GM18951 (cell line): Measurements from ENCODE around the gene SLFNL1.

ENCODE experiments used
- POLR2A ChIP-seq: IDR thresholded peaks from 4 replicates; pipeline ENCODE4 v1.6.1; 2011; ENCODE audit warnings: mild to moderate bottlenecking; ENCODE audit not compliant: insufficient read length, insufficient read depth; ENCODE audit errors: extremely low read depth
- in situ Hi-C: fragments of 300-500 bp; cut with MboI; formaldehyde crosslinking; loops from one replicate; pipeline ENCODE4 v1.12.0; 2022; ENCODE audit warnings: low sequenced_read_pairs, mixed read lengths, inconsistent platforms; ENCODE audit not compliant: unreplicated experiment

SLFNL1 gene

DNA sequence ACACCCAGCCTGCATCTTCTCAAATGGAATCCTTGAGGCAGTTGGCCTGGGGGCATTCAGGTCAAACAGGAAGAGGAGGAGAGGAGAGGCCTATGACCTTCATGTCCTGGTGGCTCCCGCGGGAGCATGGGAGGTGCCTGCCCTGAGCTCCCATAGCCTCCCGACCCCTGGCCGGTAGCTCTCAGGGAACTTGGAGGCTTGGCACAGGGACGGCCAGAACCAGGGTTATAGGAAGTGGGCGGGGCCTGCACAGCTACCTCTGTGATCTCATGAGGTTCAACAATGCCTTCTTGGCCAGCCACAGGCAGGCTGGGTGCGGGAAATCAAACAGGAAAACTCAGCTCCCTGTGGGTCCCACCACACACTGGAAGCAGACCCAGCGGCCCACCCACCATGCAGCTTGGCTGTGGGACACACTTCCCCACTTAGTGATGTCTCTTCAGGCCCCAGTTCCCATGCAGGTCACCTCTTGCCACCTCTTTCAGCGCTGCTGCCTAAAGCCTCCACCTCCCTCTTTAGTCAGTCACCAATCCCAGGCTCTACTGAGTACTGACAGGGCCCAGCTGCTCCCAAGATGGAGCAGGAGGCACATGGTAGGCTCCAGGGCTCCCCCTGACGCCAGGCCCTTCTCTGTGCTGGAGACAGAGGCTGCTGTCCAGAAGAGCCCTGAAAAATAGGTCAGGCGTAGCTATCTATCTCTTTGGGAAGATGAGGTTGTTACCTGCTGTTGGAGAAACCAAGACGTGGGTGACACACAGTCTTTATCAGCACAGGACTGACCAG is at the start of gene SLFNL1:
TSS of gene SLFNL1 (minus strand) at position 200 of the 783 bp plus-strand sequence. CDS start 1,065 bp downstream, outside the sequence.
- no peak for TF ChIP-seq POLR2A
- in situ Hi-C loops: no loop called here

DNA sequence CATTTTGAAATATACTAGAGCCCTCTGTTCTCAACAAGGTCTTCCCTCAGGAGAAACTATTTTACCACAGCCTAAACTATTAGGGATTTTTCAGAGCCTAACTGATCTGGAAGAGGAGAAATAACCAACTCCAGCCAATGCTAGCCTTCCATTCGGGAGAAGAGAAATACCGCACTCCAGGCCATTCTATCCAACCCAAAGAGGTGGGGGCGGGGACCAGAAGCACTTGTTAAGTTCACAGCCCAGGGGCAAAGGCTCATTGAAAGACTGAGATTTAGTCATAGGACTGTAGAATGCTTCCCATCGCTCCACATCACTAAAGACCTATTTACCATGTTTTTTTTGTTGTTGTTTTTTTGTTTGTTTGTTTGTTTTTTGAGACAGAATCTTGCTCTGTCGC is 35.4 kb upstream of the SLFNL1 start:
- TF ChIP-seq POLR2A: no peak
- in situ Hi-C loops: no loop called here

DNA sequence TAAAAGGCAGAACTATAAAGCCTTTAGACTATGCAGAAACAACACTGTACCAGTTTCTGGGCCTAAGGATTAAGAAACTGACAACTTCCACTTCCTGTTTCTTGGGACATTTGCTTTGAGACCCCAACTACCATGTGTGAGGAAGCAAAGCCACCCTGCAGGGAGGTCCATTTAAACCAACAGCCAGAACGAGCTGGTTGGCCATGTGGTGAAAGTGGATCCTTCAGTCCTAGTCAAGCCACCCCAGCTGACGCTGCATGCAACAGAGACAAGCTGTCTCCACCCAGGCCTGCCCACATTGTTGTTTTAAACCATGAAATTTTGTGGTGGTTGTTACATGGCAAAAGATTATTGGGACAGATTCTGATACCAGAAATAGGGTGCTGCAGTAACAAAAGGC is 31.8 kb upstream of the SLFNL1 start:
- no peak for TF ChIP-seq POLR2A

DNA sequence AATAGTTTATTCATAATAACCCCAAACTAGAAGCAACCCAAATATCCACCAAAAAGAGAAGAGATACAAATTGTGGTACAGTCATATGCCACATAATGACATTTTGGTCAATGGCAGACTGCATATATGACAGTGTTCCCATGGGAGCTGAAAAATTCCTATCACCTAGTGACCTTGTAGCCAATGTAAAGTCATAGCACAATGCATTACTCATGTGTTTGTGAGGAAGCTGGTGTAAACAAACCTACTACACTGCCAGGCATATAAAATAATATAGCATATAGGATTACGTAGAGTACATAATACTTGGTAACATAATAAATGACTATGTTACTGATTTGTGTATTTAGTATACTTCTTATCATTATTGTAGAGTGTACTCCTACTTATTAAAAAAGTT is 29.5 kb upstream of the SLFNL1 start:
- in situ Hi-C loops: no loop called here
- no peak for TF ChIP-seq POLR2A

More for the DNA sequence above, 31.8 kb upstream of the SLFNL1 start:
- in situ Hi-C loops: no loop called here

DNA sequence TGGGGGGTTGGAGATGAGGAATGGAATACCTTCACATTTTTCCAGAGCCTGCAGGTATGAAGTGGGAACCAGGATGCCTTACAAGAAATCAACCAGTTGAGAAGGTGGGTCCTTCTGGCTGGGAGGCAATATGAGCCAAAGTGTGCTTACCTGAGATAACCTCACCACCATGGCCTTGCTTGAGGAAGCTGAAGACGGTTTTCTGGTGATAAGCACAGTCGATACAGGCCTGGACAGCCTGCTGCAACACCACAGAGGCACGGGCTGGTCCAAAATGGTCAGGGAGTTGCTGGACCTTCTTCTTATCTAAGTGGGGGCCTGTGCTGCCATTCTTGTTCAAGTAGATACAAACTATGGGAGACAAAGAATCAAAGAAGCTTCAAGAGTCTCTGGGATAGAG is 27.0 kb upstream of the SLFNL1 start:
- TF ChIP-seq POLR2A: no peak
- in situ Hi-C loops: no loop called here

DNA sequence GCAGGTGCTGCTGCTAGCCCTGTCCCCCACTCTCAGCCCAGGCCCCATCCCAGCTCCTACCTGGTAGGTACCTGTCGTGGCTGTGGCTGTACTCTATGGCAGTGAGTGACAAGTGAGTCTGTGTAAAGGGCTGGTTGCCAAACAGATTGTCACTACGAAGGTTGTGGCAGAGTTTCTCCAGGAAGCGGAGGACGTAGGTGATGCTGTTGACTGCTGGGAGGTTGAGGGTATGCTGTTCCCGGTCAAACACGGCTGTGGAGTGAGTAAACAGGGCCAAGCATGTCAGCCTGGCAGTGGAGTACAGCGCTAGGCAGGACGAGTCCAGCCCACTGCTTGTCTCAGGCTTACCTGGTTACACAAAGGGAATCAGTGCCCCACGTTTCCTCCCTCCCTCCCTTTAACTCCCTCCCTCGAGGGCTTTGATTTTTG is 24.8 kb upstream of the SLFNL1 start:
- no peak for TF ChIP-seq POLR2A
- in situ Hi-C loops: no loop called here

DNA sequence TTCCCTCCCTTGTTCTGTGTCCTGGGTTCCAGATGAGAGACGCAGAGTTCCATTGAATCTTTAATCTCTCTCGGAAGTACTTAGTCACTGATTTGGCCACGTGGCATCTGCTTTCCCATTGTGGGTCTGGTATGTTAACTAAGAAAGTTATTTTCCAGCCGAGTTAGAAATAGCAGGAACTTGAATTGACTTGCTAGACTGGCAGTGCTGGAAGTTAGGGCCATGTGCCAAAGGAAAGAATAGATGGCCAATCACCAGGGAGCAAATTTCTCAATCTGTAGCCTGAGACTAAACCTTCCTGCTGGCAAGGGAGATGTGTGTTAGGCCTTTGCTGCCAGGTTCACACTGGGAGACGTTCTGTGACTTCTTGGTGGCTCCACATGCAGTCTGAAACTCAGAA is 24.2 kb upstream of the SLFNL1 start:
- no peak for TF ChIP-seq POLR2A
- in situ Hi-C loops: no loop called here

DNA sequence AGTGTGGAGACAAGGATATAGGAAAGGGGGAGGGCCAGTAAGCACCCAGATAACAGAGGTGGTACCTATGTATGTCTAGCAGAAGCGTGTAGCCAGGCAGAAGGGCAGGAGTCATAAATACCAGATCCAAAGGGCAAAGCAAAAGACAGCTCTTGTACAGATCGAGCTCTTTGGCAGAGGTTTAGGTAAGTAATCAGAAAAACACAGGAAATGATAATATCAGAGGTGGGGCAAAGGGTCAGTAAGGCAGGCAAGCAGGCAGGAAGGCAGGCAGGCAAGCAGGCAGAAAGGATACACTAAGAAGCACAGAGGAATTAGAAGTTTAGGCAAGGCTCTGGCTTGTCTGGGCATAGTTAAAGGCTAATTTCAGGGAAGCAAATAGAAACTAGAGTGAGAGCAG is 22.7 kb upstream of the SLFNL1 start:
- in situ Hi-C loops: no loop called here

DNA sequence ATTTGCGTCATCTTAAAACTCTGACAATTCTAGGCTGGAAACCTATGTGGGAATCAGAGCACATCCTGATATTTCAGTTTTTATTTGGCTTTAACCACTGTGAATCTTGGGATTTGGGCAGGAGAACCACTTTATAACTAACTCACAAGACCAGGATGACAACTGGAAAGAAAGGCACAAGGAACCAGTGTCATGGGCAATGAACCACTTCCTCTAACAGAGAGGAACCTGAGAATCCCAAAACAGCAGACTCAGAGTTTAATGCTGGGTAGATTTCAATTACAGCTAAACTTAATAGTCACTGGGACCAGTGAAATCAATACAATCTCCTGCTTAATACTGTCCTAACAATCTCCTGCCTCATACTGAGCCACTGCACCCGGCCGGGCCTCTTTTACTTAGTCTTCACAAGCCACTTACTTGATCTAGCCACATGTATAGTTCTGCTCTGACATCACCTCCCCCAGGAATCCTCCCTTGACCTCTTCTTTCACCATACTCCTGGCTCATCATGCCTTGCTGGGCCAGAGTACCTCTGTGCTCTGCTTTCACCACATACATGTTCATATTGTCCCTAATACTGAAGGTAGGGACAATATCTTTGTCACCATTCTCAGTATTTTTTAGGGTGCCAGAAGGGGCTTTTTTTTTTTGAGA is 20.2 kb upstream of the SLFNL1 start:
- TF ChIP-seq POLR2A: no peak
- in situ Hi-C loops: no loop called here

More for the DNA sequence above, 22.7 kb upstream of the SLFNL1 start:
- TF ChIP-seq POLR2A: no peak

DNA sequence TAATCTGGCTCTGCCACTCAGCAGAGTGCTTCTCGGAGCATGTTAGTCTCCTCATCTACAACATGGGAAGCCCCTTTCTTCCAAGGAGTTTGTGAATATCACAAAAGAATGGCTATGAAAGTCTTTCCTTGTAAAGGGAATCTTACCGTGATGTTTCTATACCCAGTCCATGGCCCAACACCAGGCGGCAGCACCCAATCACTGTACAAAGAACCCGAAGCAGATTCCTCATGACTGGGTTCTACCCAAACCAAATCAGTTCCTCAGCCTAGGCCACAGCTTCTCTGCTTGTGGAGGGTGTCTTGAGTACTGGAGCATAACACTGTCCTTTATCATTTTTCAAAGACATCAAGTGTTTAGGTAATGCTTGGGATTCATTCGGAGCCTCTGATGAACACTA is 16.6 kb upstream of the SLFNL1 start:
- in situ Hi-C loops: no loop called here
- no peak for TF ChIP-seq POLR2A

DNA sequence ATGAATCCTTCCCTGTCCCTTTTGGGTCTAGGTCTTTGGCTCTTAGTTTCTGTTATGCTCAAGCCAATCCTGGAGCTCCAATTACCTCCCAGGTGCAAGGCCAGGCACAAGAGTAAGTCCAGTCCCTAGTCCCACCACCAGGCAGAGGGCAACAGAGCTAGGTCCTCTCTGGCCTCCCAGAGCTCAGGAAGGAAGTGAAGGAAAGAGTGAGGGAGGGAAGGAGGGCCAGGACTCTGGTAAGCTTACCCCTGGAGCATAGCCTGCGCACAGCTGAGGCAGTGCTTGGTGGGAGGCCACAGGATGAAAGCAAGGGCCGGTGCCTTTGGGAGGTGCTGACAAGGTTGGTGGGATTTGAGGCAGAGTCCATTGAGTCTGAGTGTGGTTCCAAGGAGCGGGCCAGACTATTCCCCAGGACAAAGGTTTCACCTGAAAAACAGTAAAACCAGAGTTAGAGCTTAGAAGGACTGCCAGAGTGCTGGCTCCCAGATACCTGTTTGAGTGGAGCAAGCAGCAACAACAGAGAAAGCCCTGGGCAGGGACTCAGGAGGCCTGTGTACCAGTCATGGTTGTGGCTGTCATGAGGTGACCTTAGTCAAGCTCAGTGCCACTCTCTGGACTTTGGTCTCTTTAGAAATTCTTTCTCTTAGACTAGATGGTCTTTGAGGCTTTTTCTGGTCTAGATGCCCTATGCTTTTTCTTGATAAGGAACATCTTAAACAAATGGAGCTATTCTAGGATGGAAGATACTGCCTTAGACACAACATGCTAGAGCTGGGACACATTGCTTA is 15.8 kb upstream of the SLFNL1 start:
- in situ Hi-C loops: no loop called here
- no peak for TF ChIP-seq POLR2A

DNA sequence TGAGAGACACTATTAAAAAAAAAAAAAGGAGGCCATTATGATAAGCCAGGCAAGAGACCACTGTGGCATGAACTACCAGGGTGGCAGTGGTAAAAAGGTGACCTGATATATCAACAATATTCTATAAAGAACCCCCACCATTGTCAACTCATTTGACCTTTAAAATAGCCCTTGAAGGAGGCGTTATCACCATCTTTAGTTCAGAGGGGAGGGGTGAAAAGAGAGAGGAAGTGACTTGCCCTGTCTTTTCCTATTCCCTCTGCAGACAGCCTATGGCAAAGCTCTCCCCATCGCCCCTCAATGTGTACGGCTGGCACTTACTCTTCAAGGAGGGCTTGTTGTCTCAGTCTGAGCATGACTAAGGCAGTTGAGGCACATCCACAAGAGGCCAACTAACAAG is 11.7 kb upstream of the SLFNL1 start:
- in situ Hi-C loops: no loop called here
- no peak for TF ChIP-seq POLR2A

DNA sequence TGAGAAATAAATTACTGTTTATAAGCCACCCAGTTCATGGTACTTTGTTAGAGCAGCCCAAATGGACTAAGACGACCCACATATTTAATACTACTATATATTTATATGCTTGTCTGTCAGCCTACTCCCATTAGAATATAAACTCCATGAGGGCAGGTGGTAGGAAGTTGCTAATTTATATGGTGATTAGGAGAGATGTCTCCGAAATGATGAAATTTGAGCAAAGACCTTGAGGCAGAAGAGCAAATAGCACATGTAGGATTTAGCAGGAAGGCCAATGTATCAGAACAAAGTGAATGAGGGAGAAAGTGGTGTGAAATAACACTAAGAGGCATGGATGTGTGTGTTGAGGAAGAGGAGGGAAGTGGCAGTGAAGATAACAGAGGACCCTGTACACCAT is 10.6 kb upstream of the SLFNL1 start:
- in situ Hi-C loops: no loop called here
- TF ChIP-seq POLR2A: no peak
